IMR-90 (cell line): ENCODE measurements around the gene APOBEC3F. TPM values are rescaled to one million over a fixed set of nuclear protein-coding genes. Genes with fewer than 3 reads are reported as not detected.
A peak's percentile ranks its signal among the peaks of the same experiment; 100 is the strongest.

Experiments used
- ATAC-seq: fragments of 200-7000 bp; cut with Tn5 transposase; 2 replicates; pipeline ENCODE4 v1.9.1; 2020; ENCODE audit warnings: low read depth, mild to moderate bottlenecking, moderate library complexity
- BruUV-seq: library from RNA; stranded (reverse); fragments of 400-500 nt; replicated peaks from 2 replicates; lab custom pipeline; 2021; lab: Mats Ljungman, UMichigan
- CTCF ChIA-PET: fragments of 300-600 bp; formaldehyde crosslinking; extraction: SDS; loops from one replicate; lab custom pipeline; 2021; ENCODE audit warnings: antibody characterized with exemption; lab: Yijun Ruan, JAX
- POLR2A ChIA-PET: fragments of 300-600 bp; sonication (Branson Sonifier 250); formaldehyde crosslinking; loops from one replicate; lab custom pipeline; 2022; ENCODE audit warnings: antibody characterized with exemption; ENCODE audit not compliant: unreplicated experiment; lab: Charles Lee
- DNase-seq: peaks from one replicate; pipeline ENCODE4 v3.0.0; 2013
- H2AFZ ChIP-seq: replicated peaks from 2 replicates; pipeline ENCODE3; 2013; ENCODE audit warnings: low read length, mild to moderate bottlenecking; ENCODE audit not compliant: poor library complexity
- H2AK5ac ChIP-seq: 2 replicates; pipeline ENCODE4 v1.6.1; 2013; ENCODE audit warnings: low read depth, low read length, inconsistent platforms
- H2AK9ac ChIP-seq: replicated peaks from 2 replicates; pipeline ENCODE3; 2013; ENCODE audit warnings: mild to moderate bottlenecking, low read depth, low read length, moderate library complexity; ENCODE audit not compliant: poor library complexity
- H2BK120ac ChIP-seq: 2 replicates; pipeline ENCODE4 v1.6.1; 2013; ENCODE audit warnings: low read depth, low read length, inconsistent platforms
- H2BK15ac ChIP-seq: 3 replicates; pipeline ENCODE4 v1.6.1; 2013; ENCODE audit warnings: low read depth, low read length, inconsistent platforms
- H2BK20ac ChIP-seq: 2 replicates; pipeline ENCODE4 v1.6.1; 2013; ENCODE audit warnings: low read depth, mild to moderate bottlenecking, inconsistent platforms, low read length, moderate library complexity
- H2BK5ac ChIP-seq: 2 replicates; pipeline ENCODE4 v1.6.1; 2013; ENCODE audit warnings: mild to moderate bottlenecking, low read depth, low read length, inconsistent platforms; ENCODE audit not compliant: poor library complexity, severe bottlenecking
- H3K14ac ChIP-seq: replicated peaks from 2 replicates; pipeline ENCODE4 v1.6.1; 2013; ENCODE audit warnings: low read depth, low read length, inconsistent platforms
- H3K18ac ChIP-seq: 2 replicates; pipeline ENCODE4 v1.6.1; 2013; ENCODE audit warnings: low read depth, low read length, control low read depth
- H3K23ac ChIP-seq: 2 replicates; pipeline ENCODE4 v1.6.1; 2013; ENCODE audit warnings: low read depth, low read length, inconsistent platforms
- H3K27ac ChIP-seq: 2 replicates; pipeline ENCODE4 v1.5.1; 2013; ENCODE audit warnings: mild to moderate bottlenecking, control low read depth, low read length; ENCODE audit not compliant: insufficient read depth
- H3K27me3 ChIP-seq: 2 replicates; pipeline ENCODE4 v1.6.1; 2013; ENCODE audit warnings: low read length; ENCODE audit not compliant: control insufficient read depth, insufficient read depth
- H3K36me3 ChIP-seq: 2 replicates; pipeline ENCODE4 v1.6.1; 2013; ENCODE audit warnings: low read length, mixed read lengths; ENCODE audit not compliant: control insufficient read depth, insufficient read depth
- H3K4ac ChIP-seq: 2 replicates; pipeline ENCODE4 v1.6.1; 2013; ENCODE audit warnings: low read depth, low read length, inconsistent platforms
- H3K4me1 ChIP-seq: 2 replicates; pipeline ENCODE4 v1.6.1; 2013; ENCODE audit warnings: low read length, mixed read lengths; ENCODE audit not compliant: control insufficient read depth, insufficient read depth
- H3K4me2 ChIP-seq: 2 replicates; pipeline ENCODE4 v1.6.1; 2013; ENCODE audit warnings: low read depth, mild to moderate bottlenecking, control low read depth, low read length, moderate library complexity
- H3K4me3 ChIP-seq: 2 replicates; pipeline ENCODE4 v1.5.1; 2013; ENCODE audit warnings: low read depth, mild to moderate bottlenecking, control low read depth, low read length, moderate library complexity; ENCODE audit not compliant: insufficient read depth
- H3K56ac ChIP-seq: 2 replicates; pipeline ENCODE4 v1.6.1; 2013; ENCODE audit warnings: low read length, inconsistent platforms; ENCODE audit not compliant: insufficient read depth; ENCODE audit errors: extremely low read depth
- H3K79me1 ChIP-seq, 2 experiments: 2 replicates each; pipeline ENCODE4 v1.6.1; 2013; ENCODE audit warnings: low read length in 2 of 2, inconsistent platforms in 1 of 2, low read depth in 1 of 2
- H3K9ac ChIP-seq: 2 replicates; pipeline ENCODE4 v1.6.1; 2013; ENCODE audit warnings: low read depth, low read length, control low read depth
- H3K9me1 ChIP-seq: 2 replicates; pipeline ENCODE4 v1.6.1; 2013; ENCODE audit warnings: low read length, inconsistent platforms; ENCODE audit not compliant: insufficient read depth
- H3K9me3 ChIP-seq: 2 replicates; pipeline ENCODE4 v1.6.1; 2013; ENCODE audit warnings: low read length; ENCODE audit not compliant: control insufficient read depth, insufficient read depth
- H4K20me1 ChIP-seq: 2 replicates; pipeline ENCODE4 v1.6.1; 2013; ENCODE audit warnings: low read length, inconsistent platforms; ENCODE audit not compliant: insufficient read depth
- H4K5ac ChIP-seq: 2 replicates; pipeline ENCODE4 v1.6.1; 2013; ENCODE audit warnings: mild to moderate bottlenecking, low read depth, low read length, control low read depth
- H4K8ac ChIP-seq, 2 experiments: 2 replicates each; pipeline ENCODE4 v1.6.1; 2013; ENCODE audit warnings: low read depth in 2 of 2, low read length in 2 of 2, control low read depth in 1 of 2, inconsistent platforms in 1 of 2
- H4K91ac ChIP-seq: 2 replicates; pipeline ENCODE4 v1.6.1; 2013; ENCODE audit warnings: low read depth, low read length, inconsistent platforms; ENCODE audit not compliant: insufficient read depth
- CEBPB ChIP-seq: IDR thresholded peaks from 2 replicates; pipeline ENCODE4 v1.6.1; 2012; ENCODE audit warnings: low read depth, low read length, improper control_type of control experiment
- MAFK ChIP-seq: IDR thresholded peaks from 2 replicates; pipeline ENCODE4 v1.6.1; 2012; ENCODE audit warnings: low read depth, low read length, improper control_type of control experiment
- MXI1 ChIP-seq: IDR thresholded peaks from 2 replicates; pipeline ENCODE4 v1.6.1; 2012; ENCODE audit warnings: low read depth, mild to moderate bottlenecking, low read length, moderate library complexity, borderline replicate concordance
- RAD21 ChIP-seq: IDR thresholded peaks from 2 replicates; pipeline ENCODE4 v1.6.1; 2012; ENCODE audit warnings: low read length, improper control_type of control experiment
- RCOR1 ChIP-seq: IDR thresholded peaks from 2 replicates; pipeline ENCODE4 v1.6.1; 2012; ENCODE audit warnings: mild to moderate bottlenecking, low read length, improper control_type of control experiment; ENCODE audit not compliant: insufficient replicate concordance
- WGBS, 2 experiments: methylation state at CpG; one replicate each; pipeline versions ENCODE4 v1.1.5 to v1.1.7; 2013; ENCODE audit warnings: missing lambda C conversion rate in 2 of 2; ENCODE audit not compliant: insufficient read length in 1 of 2; ENCODE audit errors: extremely low coverage in 2 of 2; 5-methylcytosine and 5-hydroxymethylcytosine counted together
- dilution Hi-C: fragments of 300-500 bp; cut with HindIII; formaldehyde crosslinking; loops from one replicate; pipeline ENCODE4 v1.14.3; 2018; ENCODE audit warnings: low sequenced_read_pairs; ENCODE audit not compliant: unreplicated experiment
- in situ Hi-C: fragments of 300-500 bp; cut with MboI; formaldehyde crosslinking; loops from 3 replicates; pipeline ENCODE4 v1.14.3; 2019; ENCODE audit warnings: low sequenced_read_pairs, inconsistent platforms, mixed read lengths
- intact Hi-C: fragments of 100-400 bp; cut with micrococcal nuclease; formaldehyde crosslinking; loops from 2 replicates; pipeline ENCODE4 v1.10.0; 2022
- polyA plus RNA-seq, 3 experiments: library from polyadenylated mRNA; depleted of rRNA; stranded (reverse); fragments of >200 nt; gene quantifications; 2 replicates each; pipeline ENCODE4 v1.2.3, GENCODE V29; 2012; ENCODE audit warnings: low replicate concordance in 1 of 3
- total RNA-seq: library from RNA; depleted of rRNA; stranded (reverse); fragments of >200 nt; gene quantifications from 2 replicates; pipeline ENCODE4 v1.2.3, GENCODE V29; 2012
- TF ChIP-seq, protein P1 (sequence below): conservative IDR thresholded peaks from 2 replicates; pipeline ENCODE4 v1.5.1; 2012; ENCODE audit warnings: mild to moderate bottlenecking, low read depth, low read length, improper control_type of control experiment

Gene APOBEC3F
- total and polyA plus RNA-seq, 2 of the 4 experiments (the other 2 are of a cell fraction), result 3.4 to 8.3 TPM

DNA sequence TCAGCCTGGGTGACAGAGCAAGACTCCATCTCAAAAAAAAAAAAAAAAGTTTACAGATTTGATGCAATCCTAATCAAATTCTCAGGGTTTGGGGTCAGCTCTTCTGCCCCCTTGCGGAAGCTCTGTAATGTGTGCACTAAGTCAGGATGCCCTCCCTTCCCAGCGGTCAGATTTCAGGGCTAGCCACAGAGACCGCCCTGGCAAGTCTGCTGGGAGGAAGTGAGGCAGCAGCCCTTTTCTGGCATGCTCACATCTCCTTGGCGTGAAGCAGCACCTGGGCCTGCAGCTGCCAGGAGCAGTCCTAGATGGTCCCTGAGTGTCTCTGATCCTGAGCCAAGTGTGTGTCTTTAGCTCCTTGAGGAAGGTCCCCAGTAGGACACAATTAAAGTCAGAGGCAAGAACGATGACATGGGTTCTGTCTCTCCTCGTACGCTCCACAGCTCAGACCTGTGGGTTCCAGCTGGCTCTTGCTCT is 37.5 kb upstream of the APOBEC3F start (continued):
- TF ChIP-seq MXI1, result no peak
- peak; percentile 72 for TF ChIP-seq RAD21

DNA sequence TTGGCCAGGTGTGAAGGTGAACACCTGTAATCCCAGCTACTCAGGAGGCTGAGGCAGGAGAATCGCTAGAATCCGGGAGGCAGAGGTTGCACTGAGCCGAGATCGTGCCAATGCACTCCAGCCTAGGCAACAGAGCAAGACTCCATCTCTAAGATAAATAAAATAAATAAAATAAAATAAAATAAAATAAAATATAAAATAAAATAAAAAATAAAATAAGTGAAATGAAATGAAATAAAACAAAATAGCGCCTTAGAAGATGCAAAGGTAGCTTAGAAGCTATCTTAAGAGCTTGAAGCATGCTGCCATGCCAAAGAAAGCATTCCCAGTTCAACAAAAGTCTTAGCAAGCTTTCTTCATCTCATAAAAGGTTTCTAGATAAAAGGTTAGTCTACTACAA is 33.5 kb upstream of the APOBEC3F start:
- Histone ChIP-seq H2BK5ac (no peak overlapping the region), H2AFZ (no peak overlapping the region), H3K27ac (no peak overlapping the region), H3K56ac (no peak overlapping the region), H3K4me2 (no peak overlapping the region), H4K91ac (no peak overlapping the region), H3K18ac (no peak overlapping the region), H3K14ac (no peak overlapping the region), H3K23ac (no peak overlapping the region), H2AK5ac (no peak overlapping the region), H2BK120ac (no peak overlapping the region), H2BK15ac (no peak overlapping the region), H4K20me1 (no peaks in the 10 kb centered on the region), H3K4me1 (peaks cover 3% of the 10 kb centered on the region), H3K79me1 (no peaks in the 10 kb centered on the region), H2BK20ac (no peak overlapping the region), H3K4ac (no peak overlapping the region), H4K5ac (no peak overlapping the region), H3K27me3 (no peaks in the 10 kb centered on the region), H3K9ac (no peak overlapping the region), H3K4me3 (no peak overlapping the region), H3K9me1 (no peaks in the 10 kb centered on the region), H3K9me3 (no peaks in the 10 kb centered on the region), H2AK9ac (no peak overlapping the region), H3K36me3 (no peaks in the 10 kb centered on the region), H4K8ac (no peak overlapping the region)
- in situ Hi-C loops (loop anchor here (10.0 kb wide), 2 partner anchors 242 to 308 kb away; partner anchors contain the start of gene RPL3), intact Hi-C loops (loop anchor here (1.0 to 10.0 kb wide), 2 partner anchors 111 to 308 kb away; partner anchors contain the start of gene RPL3), dilution Hi-C loops (no loop called here)
- CTCF ChIA-PET, result interaction anchor here (1.1 kb wide), 1 partner anchor 143 kb away, joined by 3 read pairs; no protein-coding TSS in a partner anchor
- no CpG with 5 or more reads among the region's 5 CpGs for WGBS, 2 experiments
- ATAC-seq (no peak), DNase-seq (no peak)
- POLR2A ChIA-PET, result no interaction called here
- BruUV-seq, result no TSS peak
- TF ChIP-seq MAFK (no peak), CEBPB (no peak), RCOR1 (no peak)
- TF ChIP-seq, protein P1, sequence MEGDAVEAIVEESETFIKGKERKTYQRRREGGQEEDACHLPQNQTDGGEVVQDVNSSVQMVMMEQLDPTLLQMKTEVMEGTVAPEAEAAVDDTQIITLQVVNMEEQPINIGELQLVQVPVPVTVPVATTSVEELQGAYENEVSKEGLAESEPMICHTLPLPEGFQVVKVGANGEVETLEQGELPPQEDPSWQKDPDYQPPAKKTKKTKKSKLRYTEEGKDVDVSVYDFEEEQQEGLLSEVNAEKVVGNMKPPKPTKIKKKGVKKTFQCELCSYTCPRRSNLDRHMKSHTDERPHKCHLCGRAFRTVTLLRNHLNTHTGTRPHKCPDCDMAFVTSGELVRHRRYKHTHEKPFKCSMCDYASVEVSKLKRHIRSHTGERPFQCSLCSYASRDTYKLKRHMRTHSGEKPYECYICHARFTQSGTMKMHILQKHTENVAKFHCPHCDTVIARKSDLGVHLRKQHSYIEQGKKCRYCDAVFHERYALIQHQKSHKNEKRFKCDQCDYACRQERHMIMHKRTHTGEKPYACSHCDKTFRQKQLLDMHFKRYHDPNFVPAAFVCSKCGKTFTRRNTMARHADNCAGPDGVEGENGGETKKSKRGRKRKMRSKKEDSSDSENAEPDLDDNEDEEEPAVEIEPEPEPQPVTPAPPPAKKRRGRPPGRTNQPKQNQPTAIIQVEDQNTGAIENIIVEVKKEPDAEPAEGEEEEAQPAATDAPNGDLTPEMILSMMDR, result no peak
